Measurements from ENCODE around the gene FNIP1.
"Not testable (repeated sequence)": the region's sequence is repeated elsewhere in the genome, so short reads cannot be mapped to it uniquely, and the experiment has no call there.

The FNIP1 gene

DNA sequence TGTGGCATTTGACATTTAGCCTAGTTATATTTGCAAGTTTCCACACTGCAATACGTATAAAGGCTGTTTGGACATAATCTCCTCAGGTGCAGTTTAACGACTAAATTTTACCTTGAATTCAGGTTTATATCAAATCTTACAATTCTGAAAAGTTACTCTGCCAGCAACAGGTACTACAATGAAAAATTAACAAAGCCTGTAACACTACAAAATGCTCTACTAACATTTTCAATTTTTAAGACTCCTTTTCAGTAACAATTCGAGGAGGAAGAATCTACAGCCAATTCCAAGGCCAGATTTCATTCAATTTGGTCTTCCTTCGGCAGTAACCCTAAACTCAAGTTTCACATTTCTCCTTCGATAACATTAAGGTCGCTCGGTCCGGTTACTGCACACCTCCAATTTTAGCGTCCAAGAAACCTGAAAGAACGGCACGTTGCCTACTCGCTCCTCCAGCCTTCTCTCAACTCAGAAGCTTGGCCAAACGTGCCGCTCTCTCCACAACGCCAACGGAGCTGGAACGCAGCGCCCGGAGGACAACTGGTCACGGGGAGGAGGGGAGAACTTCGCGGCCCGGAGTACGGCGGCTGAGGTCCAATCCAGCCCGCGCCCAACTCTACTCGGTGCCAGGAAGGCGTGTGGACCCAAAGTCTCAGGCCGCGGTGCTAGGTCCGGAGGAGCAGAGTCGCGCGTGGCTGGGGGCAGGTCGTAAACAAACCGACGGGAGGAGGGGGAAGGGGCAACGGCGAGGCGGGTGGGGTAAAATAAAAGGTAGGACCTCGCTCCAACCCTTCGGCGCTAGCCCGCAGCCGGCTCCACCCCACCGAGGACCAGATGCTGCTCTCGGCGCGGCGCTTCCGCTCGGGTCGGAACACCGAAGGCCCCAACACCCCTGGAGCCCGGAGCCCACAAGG, 681 bp downstream of the FNIP1 start:
- peak overlapping the region; percentile 98 for H3K4me3 ChIP-seq (ENCODE audit: low read length)
- TF ChIP-seq ZNF274 (IDR thresholded peaks at IDR 0.05; ENCODE audit: low read depth, low read length) = no peak

DNA sequence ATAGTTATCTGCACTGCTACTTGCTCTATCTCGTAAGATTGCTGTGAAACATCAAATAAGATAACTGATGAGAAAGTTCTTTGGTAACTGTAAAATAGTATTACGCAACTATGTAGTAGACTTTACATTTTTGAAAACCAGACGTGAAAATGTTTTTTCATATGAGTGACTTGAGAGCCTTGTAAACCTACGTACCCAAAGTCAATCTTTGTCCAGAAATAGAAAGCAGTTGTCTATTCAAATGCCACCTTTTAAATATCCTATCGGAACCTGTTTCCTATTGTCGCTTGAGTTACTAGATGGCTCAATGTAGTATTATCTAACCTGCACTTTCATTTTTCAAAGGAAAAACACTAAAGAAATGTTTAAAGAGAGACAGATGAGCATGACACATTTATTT, 1.6 kb downstream of the FNIP1 start:
- TF ChIP-seq ZNF274 (IDR thresholded peaks at IDR 0.05; ENCODE audit: low read depth, low read length) = no peak
- peak overlapping the region; percentile 98; the same call in 1 of the 2 replicates for H3K4me3 ChIP-seq (ENCODE audit: low read length)

DNA sequence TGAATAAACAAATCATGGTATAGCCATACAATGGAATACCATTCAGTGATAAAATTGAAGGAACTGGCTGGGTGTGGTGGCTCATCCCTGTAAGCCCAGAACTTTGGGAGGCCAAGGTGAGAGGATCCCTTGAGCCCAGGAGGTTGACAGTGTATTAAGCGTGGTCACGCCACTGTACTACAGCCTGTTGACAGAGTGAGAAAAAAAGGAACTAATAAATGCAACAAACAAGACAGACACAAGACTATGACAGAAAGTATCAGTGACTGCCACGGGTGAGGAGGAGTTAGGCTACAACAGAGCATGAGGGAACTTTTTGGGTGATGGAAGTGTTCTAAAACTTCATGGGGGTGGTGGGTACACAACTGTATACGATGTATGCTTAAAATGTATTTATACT, 2.2 kb downstream of the FNIP1 start:
- no peak for TF ChIP-seq ZNF274 (IDR thresholded peaks at IDR 0.05; ENCODE audit: low read depth, low read length)
- peak overlapping the region; percentile 40 for H3K4me3 ChIP-seq (ENCODE audit: low read length)

DNA sequence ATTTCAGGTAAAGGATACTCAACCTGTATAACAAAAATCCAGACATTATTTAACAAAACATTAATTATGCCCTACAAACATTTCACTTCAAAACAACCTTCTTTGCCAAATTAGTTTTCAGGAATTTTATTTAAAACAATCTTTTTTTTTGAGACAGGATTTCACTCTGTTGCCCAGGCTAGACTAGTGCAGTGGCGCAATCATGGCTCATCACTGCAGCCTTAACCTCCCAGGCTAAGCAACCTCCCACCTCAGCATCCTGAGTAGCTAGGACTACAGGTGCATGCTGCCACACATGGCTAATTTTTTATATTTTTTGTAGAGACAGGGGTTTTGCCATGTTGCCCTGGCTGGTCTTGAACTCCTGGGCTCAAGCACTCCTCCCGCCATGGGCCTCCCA, 3.9 kb downstream of the FNIP1 start:
- no peak for TF ChIP-seq ZNF274 (IDR thresholded peaks at IDR 0.05; ENCODE audit: low read depth, low read length)
- no peak overlapping the region for H3K4me3 ChIP-seq (ENCODE audit: low read length)

DNA sequence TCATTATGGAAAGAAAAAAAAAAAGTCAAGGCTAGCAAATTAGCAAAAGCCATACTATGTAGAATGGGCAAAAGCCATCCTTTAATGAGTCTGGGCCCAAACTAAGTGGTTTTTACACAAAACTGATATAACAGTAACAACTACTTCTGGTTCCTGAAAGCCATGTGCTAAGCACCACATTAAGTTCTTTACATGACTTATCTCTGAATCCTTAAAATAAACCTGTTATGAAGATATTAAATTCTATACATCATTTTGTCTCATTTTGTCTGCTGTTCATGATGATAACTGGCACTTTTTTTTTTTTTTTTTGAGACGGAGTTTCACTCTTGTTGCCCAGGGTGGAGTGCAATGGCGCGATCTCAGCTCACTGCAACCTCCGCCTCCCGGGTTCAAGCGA, 5.0 kb downstream of the FNIP1 start:
- no peak overlapping the region for H3K4me3 ChIP-seq (ENCODE audit: low read length)
- TF ChIP-seq ZNF274 (IDR thresholded peaks at IDR 0.05; ENCODE audit: low read depth, low read length) = no peak

DNA sequence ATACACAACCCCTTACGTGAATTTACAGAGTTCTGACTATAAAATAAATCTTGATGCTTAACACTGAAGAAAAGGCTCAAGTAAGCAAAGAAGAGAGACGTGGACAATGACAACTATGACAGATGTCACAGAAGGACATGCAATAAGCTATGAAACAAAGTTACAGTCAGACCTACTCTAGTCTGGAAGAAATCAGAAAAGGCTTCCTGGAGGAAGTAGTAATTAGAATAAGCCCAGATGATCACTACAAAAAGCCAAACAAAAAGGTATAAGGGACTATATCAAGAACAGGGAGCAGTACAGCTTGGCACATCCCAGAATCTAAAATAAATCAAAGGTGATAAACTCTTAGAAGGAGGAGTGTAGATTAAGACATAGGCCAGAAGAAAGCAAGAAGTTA, 6.3 kb downstream of the FNIP1 start:
- no peak for TF ChIP-seq ZNF274 (IDR thresholded peaks at IDR 0.05; ENCODE audit: low read depth, low read length)
- no peak overlapping the region for H3K4me3 ChIP-seq (ENCODE audit: low read length)

DNA sequence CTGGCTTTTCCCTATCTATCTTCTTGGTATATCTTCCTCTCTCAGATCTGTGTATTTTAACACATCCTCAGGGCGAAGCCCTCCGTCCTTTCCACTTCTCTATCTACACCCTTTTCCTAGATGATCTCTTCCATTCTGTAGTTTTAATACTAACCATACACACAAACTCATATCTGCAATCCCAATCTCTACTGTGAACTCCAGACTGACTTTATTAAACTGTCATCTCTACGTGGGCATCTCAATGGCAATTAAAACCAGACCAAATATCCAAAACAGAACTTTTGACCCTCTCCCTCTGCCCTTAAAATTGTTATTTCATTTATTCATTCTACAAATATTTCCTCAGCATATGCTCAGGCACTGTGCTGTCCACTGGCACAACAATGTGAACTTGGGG, 7.1 kb downstream of the FNIP1 start:
- no peak for TF ChIP-seq ZNF274 (IDR thresholded peaks at IDR 0.05; ENCODE audit: low read depth, low read length)
- H3K4me3 ChIP-seq (ENCODE audit: low read length) = no peak overlapping the region

DNA sequence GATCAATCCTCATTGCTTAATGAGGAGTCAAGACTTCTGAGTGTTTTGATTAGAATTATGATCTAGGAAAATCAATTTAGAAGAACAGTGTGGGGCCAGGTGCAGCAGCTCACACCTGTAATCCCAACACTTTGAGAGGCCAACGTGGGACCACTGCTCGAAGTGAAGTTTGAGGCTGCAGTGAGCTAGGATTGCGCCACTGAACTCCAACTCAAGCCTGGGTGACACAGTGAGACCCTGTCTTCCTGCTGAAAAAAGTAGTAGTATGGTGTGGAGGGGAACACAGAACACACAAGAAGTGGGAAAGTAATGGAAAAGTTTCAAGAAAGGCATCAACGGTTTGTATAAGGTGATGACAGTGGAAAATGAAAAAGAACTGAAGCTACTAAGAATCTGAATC, 9.1 kb downstream of the FNIP1 start:
- H3K4me3 ChIP-seq (ENCODE audit: low read length) = no peak overlapping the region
- no peak for TF ChIP-seq ZNF274 (IDR thresholded peaks at IDR 0.05; ENCODE audit: low read depth, low read length)

DNA sequence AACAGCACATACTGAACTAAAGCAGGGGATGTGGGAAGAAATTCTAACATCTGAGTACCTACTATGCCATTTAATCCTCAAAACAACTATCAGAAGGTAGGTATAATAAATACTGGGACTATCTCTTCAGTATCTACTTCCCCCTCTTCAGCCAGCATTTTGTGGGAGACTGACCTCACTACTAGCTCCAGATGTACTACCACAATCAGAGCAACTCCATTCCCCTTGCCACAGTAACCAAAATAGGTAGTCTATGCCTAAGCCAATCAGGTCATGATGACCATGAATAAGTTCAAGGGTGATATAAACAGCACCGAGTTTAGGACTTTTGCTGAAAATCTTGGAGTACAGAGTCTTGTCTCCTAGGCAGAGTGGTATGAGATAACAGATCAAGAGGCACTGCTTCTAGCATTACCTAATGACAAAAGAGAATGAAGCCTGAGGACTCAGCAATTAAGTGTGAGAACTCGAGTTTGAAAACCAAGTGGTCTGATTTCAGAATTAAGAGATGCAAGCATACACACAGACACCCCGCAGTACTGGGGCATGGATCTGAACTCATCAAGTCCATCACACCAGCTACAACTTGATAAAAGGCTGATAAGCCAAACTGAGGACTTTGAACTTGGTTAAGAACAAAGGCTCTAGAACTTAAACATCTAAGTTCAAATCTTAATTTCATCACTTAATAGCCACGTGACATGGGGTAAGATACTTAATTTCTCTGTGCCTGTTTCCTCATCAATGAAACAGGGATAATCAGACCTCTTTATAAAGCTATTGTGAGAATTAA, 9.7 kb downstream of the FNIP1 start:
- no peak for TF ChIP-seq ZNF274 (IDR thresholded peaks at IDR 0.05; ENCODE audit: low read depth, low read length)
- H3K4me3 ChIP-seq (ENCODE audit: low read length) = no peak overlapping the region

DNA sequence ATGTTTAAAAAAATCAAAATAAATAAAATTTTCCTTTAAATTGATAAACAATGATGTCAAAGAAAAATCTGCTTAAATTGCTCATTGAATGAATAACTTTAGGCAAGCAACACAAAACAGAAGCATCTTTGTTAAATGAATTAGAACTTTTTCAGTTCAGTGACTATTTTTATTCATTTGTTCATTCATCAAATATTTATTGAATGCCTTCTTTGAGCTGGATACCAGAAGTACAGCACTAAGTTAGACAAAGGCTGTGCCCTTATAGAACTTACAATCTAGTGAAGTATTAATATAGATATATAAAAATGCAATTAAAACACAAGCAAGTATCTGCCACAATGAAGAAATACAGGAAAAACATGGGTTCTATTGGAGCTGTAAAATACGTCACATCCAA, 10.8 kb downstream of the FNIP1 start:
- no peak overlapping the region for H3K4me3 ChIP-seq (ENCODE audit: low read length)
- TF ChIP-seq ZNF274 (IDR thresholded peaks at IDR 0.05; ENCODE audit: low read depth, low read length) = no peak

DNA sequence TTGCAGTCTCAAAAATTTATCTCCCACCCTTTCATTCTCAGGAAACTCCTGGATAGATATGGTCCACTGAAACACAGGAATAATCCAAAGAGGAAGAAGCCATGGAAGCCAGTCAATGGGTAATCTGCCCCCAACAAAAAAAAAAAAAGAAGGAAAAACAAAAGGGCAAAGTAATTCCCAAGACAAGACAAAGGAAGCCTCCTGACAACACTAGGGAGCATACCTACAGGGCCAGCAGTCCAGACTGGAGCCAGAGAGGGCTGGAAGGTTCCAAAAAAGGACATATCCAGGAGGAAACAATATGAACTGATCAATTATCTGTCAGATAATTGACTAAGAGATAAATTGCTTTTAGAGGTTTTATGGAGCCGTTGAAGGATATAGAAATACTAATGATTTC, 12.9 kb downstream of the FNIP1 start:
- no peak for TF ChIP-seq ZNF274 (IDR thresholded peaks at IDR 0.05; ENCODE audit: low read depth, low read length)
- no peak overlapping the region for H3K4me3 ChIP-seq (ENCODE audit: low read length)

DNA sequence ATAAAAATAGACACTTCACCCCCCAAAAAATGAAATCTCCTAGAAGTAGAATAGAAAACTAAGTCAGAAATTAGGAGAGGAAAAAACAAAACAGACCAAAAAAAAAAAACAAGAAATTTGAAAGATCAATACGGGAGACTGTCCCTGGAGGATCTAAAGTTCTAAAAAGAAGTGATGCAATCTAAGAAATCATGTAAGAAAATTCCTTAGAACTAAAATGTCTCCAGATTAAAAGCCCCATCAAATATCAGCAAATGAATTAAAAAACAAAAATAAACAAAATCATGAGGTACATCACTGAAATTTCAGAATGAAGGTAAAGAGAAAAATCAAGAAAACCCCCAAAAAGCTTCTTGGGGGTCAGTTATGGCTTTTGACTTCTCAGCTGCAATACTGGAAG, 13.5 kb downstream of the FNIP1 start:
- no peak overlapping the region for H3K4me3 ChIP-seq (ENCODE audit: low read length)
- TF ChIP-seq ZNF274 (IDR thresholded peaks at IDR 0.05; ENCODE audit: low read depth, low read length) = no peak

DNA sequence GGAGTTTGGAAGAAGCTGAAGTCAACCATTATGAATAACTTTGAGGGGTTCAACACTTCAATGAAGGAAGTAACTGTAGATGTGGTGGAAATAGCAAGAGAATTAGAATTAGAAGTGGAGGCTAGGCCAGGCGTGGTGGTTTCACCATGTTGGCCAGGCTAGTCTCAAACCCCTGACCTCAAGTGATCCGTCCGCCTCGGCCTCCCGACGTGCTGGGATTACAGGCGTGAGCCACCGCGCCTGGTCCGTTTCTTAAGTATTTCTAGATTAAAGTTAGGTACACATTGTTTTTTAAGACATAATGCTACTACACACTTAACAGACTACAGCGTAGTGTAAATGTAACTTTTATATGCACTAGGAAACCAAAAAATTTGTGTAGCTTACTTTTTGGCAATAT, 14.1 kb downstream of the FNIP1 start:
- no peak for TF ChIP-seq ZNF274 (IDR thresholded peaks at IDR 0.05; ENCODE audit: low read depth, low read length)
- H3K4me3 ChIP-seq (ENCODE audit: low read length) = no peak overlapping the region

DNA sequence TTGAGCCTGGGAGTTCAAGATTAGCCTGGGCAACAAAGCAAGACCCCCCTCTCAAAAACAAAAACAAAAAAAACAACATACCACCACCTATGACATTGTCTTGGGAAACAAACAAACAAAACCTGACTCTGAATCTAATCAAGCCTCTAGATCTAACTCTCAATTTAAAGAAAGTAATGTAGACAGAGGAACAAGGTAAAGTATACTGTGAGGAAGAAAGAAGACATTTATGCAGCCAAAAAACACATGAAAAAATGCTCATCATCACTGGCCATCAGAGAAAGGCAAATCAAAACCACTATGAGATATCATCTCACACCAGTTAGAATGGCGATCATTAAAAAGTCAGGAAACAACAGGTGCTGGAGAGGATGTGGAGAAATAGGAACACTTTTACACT, 18.7 kb downstream of the FNIP1 start:
- not testable (repeated sequence) for H3K4me3 ChIP-seq (ENCODE audit: low read length)

DNA sequence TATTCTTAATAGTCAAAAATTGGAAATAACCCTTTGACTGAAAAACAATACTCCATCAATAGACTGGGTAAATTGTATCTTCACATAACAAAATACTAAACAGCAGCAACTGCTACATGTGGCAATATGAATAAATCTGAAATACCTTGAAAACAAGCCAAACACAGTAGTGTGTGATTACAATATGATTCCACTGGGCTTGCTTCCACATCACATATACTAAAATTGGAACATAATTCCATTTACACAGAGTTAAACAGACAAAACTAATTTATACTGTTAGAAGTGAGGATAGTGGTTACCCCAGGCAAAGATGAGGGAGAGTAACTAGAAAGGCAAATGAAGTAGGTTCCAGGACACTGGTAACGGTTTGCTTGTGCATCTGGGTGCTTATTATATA, 20.4 kb downstream of the FNIP1 start:
- H3K4me3 ChIP-seq (ENCODE audit: low read length) = no peak overlapping the region
- no peak for TF ChIP-seq ZNF274 (IDR thresholded peaks at IDR 0.05; ENCODE audit: low read depth, low read length)

Measured in GM08714 (cell line).